Measurements from ENCODE around the gene PCOLCE2.

The PCOLCE2 gene

GRCh38 chr3:142808103-142808917 lies 80.6 kb downstream of the PCOLCE2 start:
- DNase-seq (ENCODE audit: low spot score): no peak

DNA sequence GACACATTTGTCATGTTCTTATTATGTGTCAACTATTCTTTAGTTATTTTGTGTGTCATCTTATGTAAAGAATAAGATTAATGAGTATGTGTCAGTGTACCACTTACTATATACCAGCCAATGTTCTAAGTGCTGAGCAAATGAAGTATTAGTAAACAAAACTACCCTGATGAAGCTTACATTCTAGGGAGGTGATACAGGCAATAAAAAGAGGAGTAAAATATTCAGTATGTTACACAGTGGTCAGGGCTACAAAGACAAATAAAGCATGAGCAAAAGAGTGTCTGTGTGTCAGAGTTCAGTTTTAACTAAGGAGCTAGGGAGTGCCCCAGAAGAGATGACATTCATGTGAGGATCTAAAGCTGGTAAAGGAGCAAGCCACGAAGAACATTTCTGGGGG lies 86.0 kb downstream of the PCOLCE2 start:
- DNase-seq (ENCODE audit: low spot score): no peak

DNA sequence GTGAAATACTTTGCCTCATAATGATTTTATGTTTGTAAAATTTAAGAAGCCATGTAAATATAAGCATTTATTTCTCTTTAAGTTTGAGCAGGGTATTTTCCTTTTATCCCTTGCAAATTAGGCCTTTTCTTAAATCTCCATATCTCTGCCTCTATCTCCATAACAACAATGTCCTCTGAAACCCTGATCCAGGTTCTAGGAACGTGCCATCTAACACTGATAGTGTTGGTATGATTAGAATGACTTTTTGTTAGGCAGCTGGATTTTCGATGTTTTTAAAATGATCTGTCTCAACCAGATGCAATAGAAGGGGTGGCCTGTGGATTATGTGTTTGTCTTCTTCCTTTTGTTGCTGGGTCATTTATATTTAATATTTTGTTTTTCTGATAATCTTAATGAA lies 87.1 kb downstream of the PCOLCE2 start:
- no peak for DNase-seq (ENCODE audit: low spot score)

DNA sequence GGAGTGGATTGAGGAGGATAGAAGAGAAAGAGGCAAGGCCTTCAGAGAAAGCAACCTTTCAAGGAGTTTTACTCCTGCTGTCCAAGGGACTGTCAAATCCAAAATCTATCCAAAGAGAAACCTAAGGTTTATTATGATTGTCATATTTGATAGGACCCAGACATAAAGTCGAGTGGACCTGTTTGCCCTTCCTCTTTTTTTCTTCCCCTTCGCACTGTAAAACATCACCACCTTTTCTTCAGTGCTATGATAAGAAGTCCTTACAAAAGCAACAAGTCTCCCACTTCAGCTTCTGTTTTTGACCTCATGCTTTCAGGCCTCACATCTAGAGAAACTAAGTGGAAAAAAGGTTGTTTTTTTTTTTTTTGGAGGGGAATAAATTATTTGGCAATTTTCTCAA lies 92.1 kb downstream of the PCOLCE2 start:
- DNase-seq (ENCODE audit: low spot score): no peak

- DNase-seq (ENCODE audit: low spot score): no peak
Measured at GRCh38 chr3:142795332-142795731, 93.6 kb downstream of the PCOLCE2 start.

- no peak for DNase-seq (ENCODE audit: low spot score)
Measured at GRCh38 chr3:142794508-142794907, 94.4 kb downstream of the PCOLCE2 start.

- no peak for DNase-seq (ENCODE audit: low spot score)
Measured at GRCh38 chr3:142787719-142788118, 101.2 kb downstream of the PCOLCE2 start.

- DNase-seq (ENCODE audit: low spot score): no peak
Measured at GRCh38 chr3:142785996-142786395, 102.9 kb downstream of the PCOLCE2 start.

- DNase-seq (ENCODE audit: low spot score): no peak
Measured at GRCh38 chr3:142784228-142784627, 104.7 kb downstream of the PCOLCE2 start.

GRCh38 chr3:142782616-142783015 lies 106.3 kb downstream of the PCOLCE2 start:
- no peak for DNase-seq (ENCODE audit: low spot score)

GRCh38 chr3:142779591-142779990 lies 109.3 kb downstream of the PCOLCE2 start:
- no peak for DNase-seq (ENCODE audit: low spot score)

GRCh38 chr3:142778541-142778940 lies 110.3 kb downstream of the PCOLCE2 start:
- no peak for DNase-seq (ENCODE audit: low spot score)

- no peak for DNase-seq (ENCODE audit: low spot score)
Measured at GRCh38 chr3:142777927-142778326, 111.0 kb downstream of the PCOLCE2 start.

DNA sequence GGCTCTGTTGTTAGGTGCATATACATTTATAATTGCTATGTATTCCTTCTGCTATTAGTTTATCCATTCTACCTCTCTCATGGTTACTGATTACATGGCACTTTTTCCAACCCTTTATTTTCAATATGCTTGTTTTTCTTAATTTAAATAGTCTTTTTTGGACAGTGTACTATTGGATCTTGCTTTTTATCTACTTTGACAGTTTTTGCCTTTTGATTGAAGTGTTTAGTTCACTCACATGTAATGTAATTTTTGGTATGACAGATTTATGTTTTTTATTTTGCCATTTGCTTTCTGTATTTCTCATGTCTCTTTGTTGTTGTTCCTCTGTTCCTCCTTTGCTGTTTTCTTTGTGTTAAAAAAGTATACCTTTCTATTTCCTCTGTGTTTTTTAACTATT lies 120.5 kb downstream of the PCOLCE2 start:
- DNase-seq (ENCODE audit: low spot score): no peak
